GM23338 (cell line): ENCODE data around the gene OTUD4. TPM values are rescaled to one million over a fixed set of nuclear protein-coding genes. Genes with fewer than 3 reads are reported as not detected.

Experiments
- ATAC-seq: fragments of 200-7000 bp; cut with Tn5 transposase; 3 replicates; pipeline ENCODE4 v1.9.1; 2020
- DNase-seq: peaks from one replicate; pipeline ENCODE4 v3.0.0-alpha.2; 2015; ENCODE audit warnings: low spot score
- H2AFZ ChIP-seq: fragments of 200-600 bp; sonication (generic); 2 replicates; pipeline ENCODE4 v1.8.0; 2016; ENCODE audit warnings: antibody characterized with exemption, mild to moderate bottlenecking, moderate library complexity
- H3F3A ChIP-seq: fragments of 200-600 bp; sonication (generic); replicated peaks from 2 replicates; pipeline ENCODE4 v1.8.0; 2017; ENCODE audit warnings: antibody characterized with exemption, mixed run types, low read depth
- H3K27ac ChIP-seq: fragments of 200-600 bp; sonication (generic); 2 replicates; pipeline ENCODE4 v1.6.1; 2016; ENCODE audit warnings: low read depth
- H3K27me3 ChIP-seq: fragments of 200-600 bp; sonication (generic); 2 replicates; pipeline ENCODE4 v1.8.0; 2016; ENCODE audit warnings: mild to moderate bottlenecking, mixed run types, moderate library complexity; ENCODE audit not compliant: insufficient read depth
- H3K36me3 ChIP-seq: fragments of 200-600 bp; sonication (generic); 2 replicates; pipeline ENCODE4 v1.8.0; 2016; ENCODE audit warnings: mild to moderate bottlenecking; ENCODE audit not compliant: insufficient read depth
- H3K4me1 ChIP-seq: fragments of 200-600 bp; sonication (generic); 2 replicates; pipeline ENCODE4 v1.8.0; 2016; ENCODE audit warnings: mild to moderate bottlenecking, moderate library complexity; ENCODE audit not compliant: insufficient read depth
- H3K4me2 ChIP-seq: fragments of 200-600 bp; sonication (generic); 2 replicates; pipeline ENCODE4 v1.7.1; 2017; ENCODE audit warnings: mixed run types
- H3K4me3 ChIP-seq: fragments of 200-600 bp; sonication (generic); 2 replicates; pipeline ENCODE4 v1.6.1; 2016; ENCODE audit warnings: mixed run types
- H3K79me2 ChIP-seq: fragments of 200-600 bp; sonication (generic); replicated peaks from 2 replicates; pipeline ENCODE4 v1.8.0; 2017; ENCODE audit warnings: mild to moderate bottlenecking; ENCODE audit not compliant: insufficient read depth
- H3K9me2 ChIP-seq: fragments of 200-600 bp; sonication (generic); 2 replicates; pipeline ENCODE4 v1.8.0; 2017; ENCODE audit not compliant: insufficient read depth
- H4K20me1 ChIP-seq: fragments of 200-600 bp; sonication (generic); replicated peaks from 2 replicates; pipeline ENCODE4 v1.8.0; 2017; ENCODE audit warnings: mild to moderate bottlenecking; ENCODE audit not compliant: insufficient read depth
- H3K27ac Mint-ChIP-seq: 2 replicates; pipeline ENCODE4 v1.8.0; 2020; ENCODE audit warnings: inconsistent platforms, mild to moderate bottlenecking, moderate library complexity, mixed read lengths
- H3K27me3 Mint-ChIP-seq: 3 replicates; pipeline ENCODE4 v1.8.0; 2022; ENCODE audit warnings: low read depth, mild to moderate bottlenecking, moderate library complexity, mixed read lengths, inconsistent platforms; ENCODE audit not compliant: insufficient read depth, poor library complexity
- H3K36me3 Mint-ChIP-seq: 3 replicates; pipeline ENCODE4 v1.8.0; 2021; ENCODE audit warnings: low read depth, mild to moderate bottlenecking, inconsistent platforms, moderate library complexity, mixed read lengths
- H3K4me1 Mint-ChIP-seq: 3 replicates; pipeline ENCODE4 v1.8.0; 2020; ENCODE audit warnings: mild to moderate bottlenecking, inconsistent platforms, mixed read lengths
- H3K4me3 Mint-ChIP-seq: 3 replicates; pipeline ENCODE4 v1.8.0; 2021; ENCODE audit warnings: moderate library complexity, mild to moderate bottlenecking, inconsistent platforms, mixed read lengths
- H3K9me3 Mint-ChIP-seq: 3 replicates; pipeline ENCODE4 v1.8.0; 2020; ENCODE audit warnings: moderate library complexity, mild to moderate bottlenecking, inconsistent platforms, mixed read lengths
- ETS1 ChIP-seq: IDR thresholded peaks from 2 replicates; pipeline ENCODE4 v1.6.1; 2016; ENCODE audit warnings: antibody characterized with exemption
- EZH2 ChIP-seq: fragments of 200-600 bp; sonication (generic); IDR thresholded peaks from one replicate; pipeline ENCODE4 v1.8.0; 2017; ENCODE audit warnings: antibody characterized with exemption, mild to moderate bottlenecking, low read depth; ENCODE audit not compliant: unreplicated experiment
- EZH2phosphoT487 ChIP-seq: fragments of 200-600 bp; sonication (generic); IDR thresholded peaks from one replicate; pipeline ENCODE4 v1.8.1; 2018; ENCODE audit warnings: antibody characterized with exemption; ENCODE audit not compliant: unreplicated experiment
- JUNB ChIP-seq: IDR thresholded peaks from one replicate; pipeline ENCODE4 v1.6.1; 2016; ENCODE audit warnings: antibody characterized with exemption; ENCODE audit not compliant: unreplicated experiment
- NANOG ChIP-seq: IDR thresholded peaks from 2 replicates; pipeline ENCODE4 v1.6.1; 2016; ENCODE audit warnings: antibody characterized with exemption, borderline replicate concordance
- STAT1 ChIP-seq: IDR thresholded peaks from one replicate; pipeline ENCODE4 v1.6.1; 2016; ENCODE audit warnings: antibody characterized with exemption; ENCODE audit not compliant: unreplicated experiment
- ZNF114 ChIP-seq: fragments of 250-450 bp; sonication (Bioruptor Pico); IDR thresholded peaks from 2 replicates; pipeline ENCODE4 v1.5.0; 2020; ENCODE audit warnings: mild to moderate bottlenecking, moderate library complexity
- polyA plus RNA-seq: library from polyadenylated mRNA; unstranded; fragments of >200 nt; fragmentation: Nextera tagmentation; extraction: Ambion mirVana; gene quantifications from 2 replicates; pipeline ENCODE4 v1.2.1, GENCODE V29; 2016
- total RNA-seq: library from RNA; depleted of rRNA; stranded (reverse); fragments of >200 nt; shearing (Covaris generic); gene quantifications from 2 replicates; pipeline ENCODE4 v1.2.3, GENCODE V29; 2014
- TF ChIP-seq, protein P1 (sequence below): IDR thresholded peaks from one replicate; pipeline ENCODE4 v1.6.1; 2018; ENCODE audit warnings: antibody characterized with exemption; ENCODE audit not compliant: unreplicated experiment
- TF ChIP-seq, protein P2 (sequence below): fragments of 250-450 bp; sonication (Bioruptor Pico); IDR thresholded peaks from 2 replicates; pipeline ENCODE4 v1.5.0; 2020; ENCODE audit warnings: mild to moderate bottlenecking, moderate library complexity

Gene OTUD4
- total and polyA plus RNA-seq, 2 experiments from 2014 or later = 17.9 to 53.2 TPM

DNA sequence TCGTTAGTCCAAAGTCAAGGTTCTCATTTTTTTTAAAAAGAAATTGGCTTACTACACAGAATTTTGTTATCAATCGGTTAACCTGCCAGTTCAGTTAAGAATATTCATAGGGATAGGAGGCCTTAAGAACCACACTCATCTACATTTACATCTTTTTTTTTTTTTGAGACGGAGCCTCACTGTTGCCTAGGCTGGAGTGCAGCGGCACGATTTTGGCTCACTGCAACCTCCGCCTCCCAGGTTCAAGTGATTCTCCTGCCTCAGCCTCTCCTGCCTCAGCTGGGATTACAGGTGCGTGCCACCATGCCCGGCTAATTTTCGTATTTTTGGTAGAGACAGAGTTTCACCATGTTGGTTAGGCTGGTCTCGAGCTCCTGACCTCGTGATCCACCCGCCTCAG lies 48.5 kb downstream of the OTUD4 start:
- Histone ChIP-seq H3K9me2 (no peaks in the 10 kb centered on the region), H2AFZ (no peak overlapping the region), H3K27ac (peak overlapping the region; percentile 46; the same call in 1 of the 2 replicates), H3K4me1 (no peaks in the 10 kb centered on the region), H3K4me2 (no peak overlapping the region), H3K36me3 (peaks cover 14% of the 10 kb centered on the region), H3K79me2 (no peaks in the 10 kb centered on the region), H3K4me3 (no peak overlapping the region), H4K20me1 (no peaks in the 10 kb centered on the region), H3F3A (no peaks in the 10 kb centered on the region), H3K27me3 (no peaks in the 10 kb centered on the region)
- Mint-ChIP-seq H3K4me3 (no peak overlapping the region), H3K36me3 (peaks cover 26% of the 10 kb centered on the region), H3K4me1 (peaks cover 4% of the 10 kb centered on the region; the same call in 2 of the 3 replicates), H3K27me3 (no peaks in the 10 kb centered on the region), H3K27ac (no peak overlapping the region), H3K9me3 (no peaks in the 10 kb centered on the region)
- ATAC-seq = peak; percentile 21; the same call in 1 of the 3 replicates
- DNase-seq = no peak
- TF ChIP-seq, protein P1, sequence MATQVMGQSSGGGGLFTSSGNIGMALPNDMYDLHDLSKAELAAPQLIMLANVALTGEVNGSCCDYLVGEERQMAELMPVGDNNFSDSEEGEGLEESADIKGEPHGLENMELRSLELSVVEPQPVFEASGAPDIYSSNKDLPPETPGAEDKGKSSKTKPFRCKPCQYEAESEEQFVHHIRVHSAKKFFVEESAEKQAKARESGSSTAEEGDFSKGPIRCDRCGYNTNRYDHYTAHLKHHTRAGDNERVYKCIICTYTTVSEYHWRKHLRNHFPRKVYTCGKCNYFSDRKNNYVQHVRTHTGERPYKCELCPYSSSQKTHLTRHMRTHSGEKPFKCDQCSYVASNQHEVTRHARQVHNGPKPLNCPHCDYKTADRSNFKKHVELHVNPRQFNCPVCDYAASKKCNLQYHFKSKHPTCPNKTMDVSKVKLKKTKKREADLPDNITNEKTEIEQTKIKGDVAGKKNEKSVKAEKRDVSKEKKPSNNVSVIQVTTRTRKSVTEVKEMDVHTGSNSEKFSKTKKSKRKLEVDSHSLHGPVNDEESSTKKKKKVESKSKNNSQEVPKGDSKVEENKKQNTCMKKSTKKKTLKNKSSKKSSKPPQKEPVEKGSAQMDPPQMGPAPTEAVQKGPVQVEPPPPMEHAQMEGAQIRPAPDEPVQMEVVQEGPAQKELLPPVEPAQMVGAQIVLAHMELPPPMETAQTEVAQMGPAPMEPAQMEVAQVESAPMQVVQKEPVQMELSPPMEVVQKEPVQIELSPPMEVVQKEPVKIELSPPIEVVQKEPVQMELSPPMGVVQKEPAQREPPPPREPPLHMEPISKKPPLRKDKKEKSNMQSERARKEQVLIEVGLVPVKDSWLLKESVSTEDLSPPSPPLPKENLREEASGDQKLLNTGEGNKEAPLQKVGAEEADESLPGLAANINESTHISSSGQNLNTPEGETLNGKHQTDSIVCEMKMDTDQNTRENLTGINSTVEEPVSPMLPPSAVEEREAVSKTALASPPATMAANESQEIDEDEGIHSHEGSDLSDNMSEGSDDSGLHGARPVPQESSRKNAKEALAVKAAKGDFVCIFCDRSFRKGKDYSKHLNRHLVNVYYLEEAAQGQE = no peak
- TF ChIP-seq EZH2phosphoT487 (no peak), STAT1 (no peak), ZNF114 (CRISPR knock-in tag) (no peak), NANOG (no peak), JUNB (no peak), EZH2 (no peak), ETS1 (no peak)
- TF ChIP-seq, protein P2, sequence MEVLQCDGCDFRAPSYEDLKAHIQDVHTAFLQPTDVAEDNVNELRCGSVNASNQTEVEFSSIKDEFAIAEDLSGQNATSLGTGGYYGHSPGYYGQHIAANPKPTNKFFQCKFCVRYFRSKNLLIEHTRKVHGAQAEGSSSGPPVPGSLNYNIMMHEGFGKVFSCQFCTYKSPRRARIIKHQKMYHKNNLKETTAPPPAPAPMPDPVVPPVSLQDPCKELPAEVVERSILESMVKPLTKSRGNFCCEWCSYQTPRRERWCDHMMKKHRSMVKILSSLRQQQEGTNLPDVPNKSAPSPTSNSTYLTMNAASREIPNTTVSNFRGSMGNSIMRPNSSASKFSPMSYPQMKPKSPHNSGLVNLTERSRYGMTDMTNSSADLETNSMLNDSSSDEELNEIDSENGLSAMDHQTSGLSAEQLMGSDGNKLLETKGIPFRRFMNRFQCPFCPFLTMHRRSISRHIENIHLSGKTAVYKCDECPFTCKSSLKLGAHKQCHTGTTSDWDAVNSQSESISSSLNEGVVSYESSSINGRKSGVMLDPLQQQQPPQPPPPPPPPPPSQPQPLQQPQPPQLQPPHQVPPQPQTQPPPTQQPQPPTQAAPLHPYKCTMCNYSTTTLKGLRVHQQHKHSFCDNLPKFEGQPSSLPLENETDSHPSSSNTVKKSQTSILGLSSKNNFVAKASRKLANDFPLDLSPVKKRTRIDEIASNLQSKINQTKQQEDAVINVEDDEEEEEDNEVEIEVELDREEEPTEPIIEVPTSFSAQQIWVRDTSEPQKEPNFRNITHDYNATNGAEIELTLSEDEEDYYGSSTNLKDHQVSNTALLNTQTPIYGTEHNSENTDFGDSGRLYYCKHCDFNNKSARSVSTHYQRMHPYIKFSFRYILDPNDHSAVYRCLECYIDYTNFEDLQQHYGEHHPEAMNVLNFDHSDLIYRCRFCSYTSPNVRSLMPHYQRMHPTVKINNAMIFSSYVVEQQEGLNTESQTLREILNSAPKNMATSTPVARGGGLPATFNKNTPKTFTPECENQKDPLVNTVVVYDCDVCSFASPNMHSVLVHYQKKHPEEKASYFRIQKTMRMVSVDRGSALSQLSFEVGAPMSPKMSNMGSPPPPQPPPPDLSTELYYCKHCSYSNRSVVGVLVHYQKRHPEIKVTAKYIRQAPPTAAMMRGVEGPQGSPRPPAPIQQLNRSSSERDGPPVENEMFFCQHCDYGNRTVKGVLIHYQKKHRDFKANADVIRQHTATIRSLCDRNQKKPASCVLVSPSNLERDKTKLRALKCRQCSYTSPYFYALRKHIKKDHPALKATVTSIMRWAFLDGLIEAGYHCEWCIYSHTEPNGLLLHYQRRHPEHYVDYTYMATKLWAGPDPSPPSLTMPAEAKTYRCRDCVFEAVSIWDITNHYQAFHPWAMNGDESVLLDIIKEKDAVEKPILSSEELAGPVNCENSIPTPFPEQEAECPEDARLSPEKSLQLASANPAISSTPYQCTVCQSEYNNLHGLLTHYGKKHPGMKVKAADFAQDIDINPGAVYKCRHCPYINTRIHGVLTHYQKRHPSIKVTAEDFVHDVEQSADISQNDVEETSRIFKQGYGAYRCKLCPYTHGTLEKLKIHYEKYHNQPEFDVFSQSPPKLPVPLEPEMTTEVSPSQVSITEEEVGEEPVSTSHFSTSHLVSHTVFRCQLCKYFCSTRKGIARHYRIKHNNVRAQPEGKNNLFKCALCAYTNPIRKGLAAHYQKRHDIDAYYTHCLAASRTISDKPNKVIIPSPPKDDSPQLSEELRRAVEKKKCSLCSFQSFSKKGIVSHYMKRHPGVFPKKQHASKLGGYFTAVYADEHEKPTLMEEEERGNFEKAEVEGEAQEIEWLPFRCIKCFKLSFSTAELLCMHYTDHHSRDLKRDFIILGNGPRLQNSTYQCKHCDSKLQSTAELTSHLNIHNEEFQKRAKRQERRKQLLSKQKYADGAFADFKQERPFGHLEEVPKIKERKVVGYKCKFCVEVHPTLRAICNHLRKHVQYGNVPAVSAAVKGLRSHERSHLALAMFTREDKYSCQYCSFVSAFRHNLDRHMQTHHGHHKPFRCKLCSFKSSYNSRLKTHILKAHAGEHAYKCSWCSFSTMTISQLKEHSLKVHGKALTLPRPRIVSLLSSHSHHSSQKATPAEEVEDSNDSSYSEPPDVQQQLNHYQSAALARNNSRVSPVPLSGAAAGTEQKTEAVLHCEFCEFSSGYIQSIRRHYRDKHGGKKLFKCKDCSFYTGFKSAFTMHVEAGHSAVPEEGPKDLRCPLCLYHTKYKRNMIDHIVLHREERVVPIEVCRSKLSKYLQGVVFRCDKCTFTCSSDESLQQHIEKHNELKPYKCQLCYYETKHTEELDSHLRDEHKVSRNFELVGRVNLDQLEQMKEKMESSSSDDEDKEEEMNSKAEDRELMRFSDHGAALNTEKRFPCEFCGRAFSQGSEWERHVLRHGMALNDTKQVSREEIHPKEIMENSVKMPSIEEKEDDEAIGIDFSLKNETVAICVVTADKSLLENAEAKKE (CRISPR knock-in tag) = no peak
